Measurements from ENCODE around the gene MYCN. TPM values are rescaled to one million over a fixed set of nuclear protein-coding genes. Genes with fewer than 3 reads are reported as not detected.
"Not testable (repeated sequence)": the region's sequence is repeated elsewhere in the genome, so short reads cannot be mapped to it uniquely, and the experiment has no call there.

Gene MYCN
- 10 to 100 TPM in 2 of 12 donors, 1 to 10 TPM in 9, not detected in 1; 6.0 to 11.9 (median 7.5) TPM for polyA plus RNA-seq (ENCODE audit: insufficient read length in 12 of 12)
- long read RNA-seq, donor 1, transcript MYCN-201 (3 exons, 2,602 nt) = major isoform, 6 of 6 reads
- long read RNA-seq, donor 1, partial matches to known transcripts = 0 of 6 reads
- long read RNA-seq, donor 1, other reads (novel, unspliced or antisense) = 0 of 6 reads
- long read RNA-seq, donor 2, partial matches to known transcripts = 0 of 4 reads
- long read RNA-seq, donor 2, other reads (novel, unspliced or antisense) = 0 of 4 reads
- long read RNA-seq, donor 3, partial matches to known transcripts = 0 of 1 reads
- long read RNA-seq, donor 3, other reads (novel, unspliced or antisense) = 0 of 1 reads
- long read RNA-seq, donor 4 = 0 reads
- long read RNA-seq, donor 5, partial matches to known transcripts = 0 of 3 reads
- long read RNA-seq, donor 5, other reads (novel, unspliced or antisense) = 0 of 3 reads
- long read RNA-seq, donor 6, partial matches to known transcripts = 9 of 11 reads
- long read RNA-seq, donor 6, other reads (novel, unspliced or antisense) = 0 of 11 reads
- long read RNA-seq, donor 7 = 0 reads
- long read RNA-seq, donor 8, partial matches to known transcripts = 0 of 2 reads
- long read RNA-seq, donor 8, other reads (novel, unspliced or antisense) = 0 of 2 reads
- long read RNA-seq, donor 9, partial matches to known transcripts = 0 of 2 reads
- long read RNA-seq, donor 9, other reads (novel, unspliced or antisense) = 0 of 2 reads
- long read RNA-seq, donor 10, partial matches to known transcripts = 0 of 2 reads
- long read RNA-seq, donor 10, other reads (novel, unspliced or antisense) = 0 of 2 reads
- long read RNA-seq, donor 11, partial matches to known transcripts = 11 of 12 reads
- long read RNA-seq, donor 11, other reads (novel, unspliced or antisense) = 0 of 12 reads

GRCh38 chr2:15939854-15940660, at the start of gene MYCN:
MYCN (plus strand) TSS chr2:15940550; CDS start chr2:15942065, 1,515 bp downstream.
- peak; percentile 78 for DNase-seq

GRCh38 chr2:15890936-15891905, 49.1 kb upstream of the MYCN start:
- DNase-seq = no peak

GRCh38 chr2:15892151-15892880, 48.0 kb upstream of the MYCN start:
- DNase-seq = peak; percentile 43

- no peak for DNase-seq
These were observed 47.3 kb upstream of the MYCN start for GRCh38 chr2:15893085-15893484.

- no peak for DNase-seq
These were observed 46.5 kb upstream of the MYCN start for GRCh38 chr2:15893689-15894480.

GRCh38 chr2:15894481-15895144, 45.7 kb upstream of the MYCN start:
- no peak for DNase-seq

GRCh38 chr2:15895615-15896469, 44.5 kb upstream of the MYCN start:
- no peak for DNase-seq

GRCh38 chr2:15896859-15897258, 43.5 kb upstream of the MYCN start:
- DNase-seq = no peak

- DNase-seq = no peak
These were observed 42.8 kb upstream of the MYCN start for GRCh38 chr2:15897431-15898098.

GRCh38 chr2:15899327-15899612, 41.1 kb upstream of the MYCN start:
- DNase-seq = no peak

- no peak for DNase-seq
These were observed 40.4 kb upstream of the MYCN start for GRCh38 chr2:15899751-15900493.

GRCh38 chr2:15901095-15901807, 39.1 kb upstream of the MYCN start:
- no peak for DNase-seq

- no peak for DNase-seq
These were observed 38.6 kb upstream of the MYCN start for GRCh38 chr2:15901808-15902130.

GRCh38 chr2:15903910-15904309, 36.4 kb upstream of the MYCN start:
- DNase-seq = not testable (repeated sequence)

- DNase-seq = no peak
These were observed 35.1 kb upstream of the MYCN start for GRCh38 chr2:15905267-15905645.

GRCh38 chr2:15905986-15906491, 34.3 kb upstream of the MYCN start:
- DNase-seq = no peak
